ENCODE results near the gene SUMF1. TPM values are rescaled to one million over a fixed set of nuclear protein-coding genes. Genes with fewer than 3 reads are reported as not detected.

The SUMF1 gene
- total RNA-seq, 5 donors from 2014 or later (not counting 1 experiment from before 2014, with no cell fraction given) = 15.5 to 20.8 (median 17.2) TPM

GRCh38 chr3:4425707-4426106, 41.4 kb downstream of the SUMF1 start:
- H3K9me3 Mint-ChIP-seq = no peaks in the 10 kb centered on the region
- H3K27ac ChIP-seq (ENCODE audit: low read length) = no peak overlapping the region
- peaks cover 4 to 15% (median 11%) of the 10 kb centered on the region in 3 donors for H3K4me1 Mint-ChIP-seq
- H3K4me3 ChIP-seq (ENCODE audit: control insufficient read depth in 1 of 2, extremely low read depth in 1 of 2, low read length in 1 of 2) = no peak overlapping the region
- ChIA-PET CTCF (no interaction called here), POLR2A (no interaction called here)
- no peak for ATAC-seq (replicated peaks in 1 of 4)
- no peaks in the 10 kb centered on the region for H3K9me3 ChIP-seq
- no peaks in the 10 kb centered on the region for H3K27me3 Mint-ChIP-seq
- WGBS (ENCODE audit: insufficient coverage) = no CpG with 5 or more reads among the region's 4 CpGs
- no peak for DNase-seq
- H3K27ac Mint-ChIP-seq = no peak overlapping the region
- no peaks in the 10 kb centered on the region for H3K36me3 ChIP-seq (ENCODE audit: control insufficient read depth in 2 of 2, extremely low read depth in 1 of 2, insufficient read depth in 1 of 2, low read length in 1 of 2)
- no peaks in the 10 kb centered on the region for H3K27me3 ChIP-seq (replicated peaks in 1 of 2; ENCODE audit: control insufficient read depth in 2 of 2, extremely low read depth in 1 of 2, insufficient read depth in 2 of 2, low read length in 1 of 2)
- no peaks in the 10 kb centered on the region for H3K4me1 ChIP-seq (ENCODE audit: control insufficient read depth in 1 of 2, extremely low read depth in 1 of 2, insufficient read depth in 2 of 2, low read length in 2 of 2)
- H3K4me3 Mint-ChIP-seq = no peak overlapping the region
- peaks cover 13% of the 10 kb centered on the region for H3K36me3 Mint-ChIP-seq

GRCh38 chr3:4425055-4425454, 42.0 kb downstream of the SUMF1 start:
- CTCF ChIA-PET = interaction anchor here in 1 of 2 donors (0.6 kb wide), 1 partner anchor 1197 kb away, joined by 3 read pairs; no protein-coding TSS in a partner anchor
- H3K4me1 Mint-ChIP-seq = peaks cover 4 to 15% (median 7%) of the 10 kb centered on the region in 3 donors
- no peak overlapping the region for H3K27ac ChIP-seq (ENCODE audit: low read length)
- no peaks in the 10 kb centered on the region for H3K36me3 ChIP-seq (ENCODE audit: control insufficient read depth in 2 of 2, extremely low read depth in 1 of 2, insufficient read depth in 1 of 2, low read length in 1 of 2)
- no peaks in the 10 kb centered on the region for H3K27me3 Mint-ChIP-seq
- peaks cover 9% of the 10 kb centered on the region for H3K36me3 Mint-ChIP-seq
- no peaks in the 10 kb centered on the region for H3K9me3 ChIP-seq
- H3K4me3 Mint-ChIP-seq = no peak overlapping the region
- no peak overlapping the region for H3K27ac Mint-ChIP-seq
- H3K9me3 Mint-ChIP-seq = no peaks in the 10 kb centered on the region
- no peak for DNase-seq
- H3K27me3 ChIP-seq (replicated peaks in 1 of 2; ENCODE audit: control insufficient read depth in 2 of 2, extremely low read depth in 1 of 2, insufficient read depth in 2 of 2, low read length in 1 of 2) = no peaks in the 10 kb centered on the region
- ATAC-seq (replicated peaks in 1 of 4) = no peak
- H3K4me1 ChIP-seq (ENCODE audit: control insufficient read depth in 1 of 2, extremely low read depth in 1 of 2, insufficient read depth in 2 of 2, low read length in 2 of 2) = no peaks in the 10 kb centered on the region
- POLR2A ChIA-PET = no interaction called here
- H3K4me3 ChIP-seq (ENCODE audit: control insufficient read depth in 1 of 2, extremely low read depth in 1 of 2, low read length in 1 of 2) = no peak overlapping the region

- Mint-ChIP-seq H3K27ac (no peak overlapping the region), H3K4me1 (peaks cover 0 to 4% (median 0%) of the 10 kb centered on the region in 3 donors), H3K4me3 (no peak overlapping the region), H3K9me3 (no peaks in the 10 kb centered on the region), H3K27me3 (no peaks in the 10 kb centered on the region), H3K36me3 (peaks cover 20% of the 10 kb centered on the region)
- ChIA-PET POLR2A (no interaction called here), CTCF (interaction anchor here in 1 of 2 donors (0.6 kb wide), 1 partner anchor 133 kb away, joined by 3 read pairs; no protein-coding TSS in a partner anchor)
- Histone ChIP-seq H3K9me3 (no peaks in the 10 kb centered on the region), H3K36me3 (ENCODE audit: control insufficient read depth in 2 of 2, extremely low read depth in 1 of 2, insufficient read depth in 1 of 2, low read length in 1 of 2) (peaks cover 0 to 30% of the 10 kb centered on the region in 2 donors), H3K27ac (ENCODE audit: low read length) (no peak overlapping the region), H3K27me3 (replicated peaks in 1 of 2; ENCODE audit: control insufficient read depth in 2 of 2, extremely low read depth in 1 of 2, insufficient read depth in 2 of 2, low read length in 1 of 2) (no peaks in the 10 kb centered on the region), H3K4me3 (ENCODE audit: control insufficient read depth in 1 of 2, extremely low read depth in 1 of 2, low read length in 1 of 2) (no peak overlapping the region), H3K4me1 (ENCODE audit: control insufficient read depth in 1 of 2, extremely low read depth in 1 of 2, insufficient read depth in 2 of 2, low read length in 2 of 2) (no peaks in the 10 kb centered on the region)
- peak in 1 of 35 experiments; percentile 3 for DNase-seq
- no CpG with 5 or more reads among the region's 2 CpGs for WGBS (ENCODE audit: insufficient coverage)
- no peak for ATAC-seq (replicated peaks in 1 of 4)
Observed at GRCh38 chr3:4421121-4421520, 45.9 kb downstream of the SUMF1 start.

GRCh38 chr3:4419920-4420319, 47.1 kb downstream of the SUMF1 start:
- Mint-ChIP-seq H3K36me3 (peaks cover 19% of the 10 kb centered on the region), H3K27me3 (no peaks in the 10 kb centered on the region), H3K4me3 (no peak overlapping the region), H3K27ac (no peak overlapping the region), H3K9me3 (no peaks in the 10 kb centered on the region), H3K4me1 (no peaks in the 10 kb centered on the region)
- no peak for DNase-seq
- Histone ChIP-seq H3K4me3 (ENCODE audit: control insufficient read depth in 1 of 2, extremely low read depth in 1 of 2, low read length in 1 of 2) (no peak overlapping the region), H3K4me1 (ENCODE audit: control insufficient read depth in 1 of 2, extremely low read depth in 1 of 2, insufficient read depth in 2 of 2, low read length in 2 of 2) (no peaks in the 10 kb centered on the region), H3K36me3 (ENCODE audit: control insufficient read depth in 2 of 2, extremely low read depth in 1 of 2, insufficient read depth in 1 of 2, low read length in 1 of 2) (peaks cover 0 to 35% of the 10 kb centered on the region in 2 donors), H3K9me3 (no peaks in the 10 kb centered on the region), H3K27me3 (replicated peaks in 1 of 2; ENCODE audit: control insufficient read depth in 2 of 2, extremely low read depth in 1 of 2, insufficient read depth in 2 of 2, low read length in 1 of 2) (no peaks in the 10 kb centered on the region), H3K27ac (ENCODE audit: low read length) (no peak overlapping the region)
- POLR2A ChIA-PET = no interaction called here
- no peak for ATAC-seq (replicated peaks in 1 of 4)
- CTCF ChIA-PET = no interaction called here
- 100% methylated on average over 1 of the region's 1 CpG for WGBS (ENCODE audit: insufficient coverage)

- no peak overlapping the region for H3K27ac Mint-ChIP-seq
- DNase-seq (no peak), ATAC-seq (replicated peaks in 1 of 4) (no peak)
- no peaks in the 10 kb centered on the region for H3K27me3 ChIP-seq (replicated peaks in 1 of 2; ENCODE audit: control insufficient read depth in 2 of 2, extremely low read depth in 1 of 2, insufficient read depth in 2 of 2, low read length in 1 of 2)
- no peaks in the 10 kb centered on the region for H3K9me3 Mint-ChIP-seq
- H3K4me3 ChIP-seq (ENCODE audit: control insufficient read depth in 1 of 2, extremely low read depth in 1 of 2, low read length in 1 of 2) = no peak overlapping the region
- H3K4me3 Mint-ChIP-seq = no peak overlapping the region
- POLR2A ChIA-PET = no interaction called here
- peaks cover 0 to 38% of the 10 kb centered on the region in 2 donors for H3K36me3 ChIP-seq (ENCODE audit: control insufficient read depth in 2 of 2, extremely low read depth in 1 of 2, insufficient read depth in 1 of 2, low read length in 1 of 2)
- WGBS (ENCODE audit: insufficient coverage) = no CpG with 5 or more reads among the region's 3 CpGs
- no peaks in the 10 kb centered on the region for H3K4me1 ChIP-seq (ENCODE audit: control insufficient read depth in 1 of 2, extremely low read depth in 1 of 2, insufficient read depth in 2 of 2, low read length in 2 of 2)
- H3K27me3 Mint-ChIP-seq = no peaks in the 10 kb centered on the region
- no peaks in the 10 kb centered on the region for H3K4me1 Mint-ChIP-seq
- no peak overlapping the region for H3K27ac ChIP-seq (ENCODE audit: low read length)
- H3K36me3 Mint-ChIP-seq = peaks cover 22% of the 10 kb centered on the region
- H3K9me3 ChIP-seq = no peaks in the 10 kb centered on the region
- CTCF ChIA-PET = no interaction called here
Observed at GRCh38 chr3:4419386-4419785, 47.7 kb downstream of the SUMF1 start.

- no peaks in the 10 kb centered on the region for H3K9me3 ChIP-seq
- WGBS (ENCODE audit: insufficient coverage) = 97% methylated on average over 3 of the region's 4 CpGs
- Mint-ChIP-seq H3K27me3 (no peaks in the 10 kb centered on the region), H3K36me3 (peaks cover 23% of the 10 kb centered on the region), H3K4me3 (no peak overlapping the region), H3K9me3 (no peaks in the 10 kb centered on the region), H3K4me1 (no peaks in the 10 kb centered on the region), H3K27ac (no peak overlapping the region)
- H3K27ac ChIP-seq (ENCODE audit: low read length) = no peak overlapping the region
- H3K4me3 ChIP-seq (ENCODE audit: control insufficient read depth in 1 of 2, extremely low read depth in 1 of 2, low read length in 1 of 2) = no peak overlapping the region
- H3K27me3 ChIP-seq (replicated peaks in 1 of 2; ENCODE audit: control insufficient read depth in 2 of 2, extremely low read depth in 1 of 2, insufficient read depth in 2 of 2, low read length in 1 of 2) = no peaks in the 10 kb centered on the region
- POLR2A ChIA-PET = no interaction called here
- no peak for ATAC-seq (replicated peaks in 1 of 4)
- H3K36me3 ChIP-seq (ENCODE audit: control insufficient read depth in 2 of 2, extremely low read depth in 1 of 2, insufficient read depth in 1 of 2, low read length in 1 of 2) = peaks cover 0 to 41% of the 10 kb centered on the region in 2 donors
- CTCF ChIA-PET = no interaction called here
- no peaks in the 10 kb centered on the region for H3K4me1 ChIP-seq (ENCODE audit: control insufficient read depth in 1 of 2, extremely low read depth in 1 of 2, insufficient read depth in 2 of 2, low read length in 2 of 2)
- no peak for DNase-seq
Observed at GRCh38 chr3:4418156-4418555, 48.9 kb downstream of the SUMF1 start.

GRCh38 chr3:4417449-4417848, 49.6 kb downstream of the SUMF1 start:
- DNase-seq = no peak
- ChIA-PET POLR2A (no interaction called here), CTCF (no interaction called here)
- no peaks in the 10 kb centered on the region for H3K4me1 ChIP-seq (ENCODE audit: control insufficient read depth in 1 of 2, extremely low read depth in 1 of 2, insufficient read depth in 2 of 2, low read length in 2 of 2)
- no peaks in the 10 kb centered on the region for H3K9me3 ChIP-seq
- H3K4me1 Mint-ChIP-seq = no peaks in the 10 kb centered on the region
- H3K27ac ChIP-seq (ENCODE audit: low read length) = no peak overlapping the region
- 86% methylated on average over 1 of the region's 1 CpG for WGBS (ENCODE audit: insufficient coverage)
- H3K4me3 Mint-ChIP-seq = no peak overlapping the region
- peaks cover 2 to 42% of the 10 kb centered on the region in 2 donors for H3K36me3 ChIP-seq (ENCODE audit: control insufficient read depth in 2 of 2, extremely low read depth in 1 of 2, insufficient read depth in 1 of 2, low read length in 1 of 2)
- no peaks in the 10 kb centered on the region for H3K27me3 Mint-ChIP-seq
- no peak overlapping the region for H3K27ac Mint-ChIP-seq
- no peaks in the 10 kb centered on the region for H3K27me3 ChIP-seq (replicated peaks in 1 of 2; ENCODE audit: control insufficient read depth in 2 of 2, extremely low read depth in 1 of 2, insufficient read depth in 2 of 2, low read length in 1 of 2)
- peaks cover 27% of the 10 kb centered on the region for H3K36me3 Mint-ChIP-seq
- no peak for ATAC-seq (replicated peaks in 1 of 4)
- H3K4me3 ChIP-seq (ENCODE audit: control insufficient read depth in 1 of 2, extremely low read depth in 1 of 2, low read length in 1 of 2) = no peak overlapping the region
- H3K9me3 Mint-ChIP-seq = no peaks in the 10 kb centered on the region

Data from T-cell (primary cell).